HUES64 (cell line): ENCODE measurements around the gene ISCA1.

Experiments
- H3K27ac ChIP-seq: 2 replicates; pipeline ENCODE4 v1.7.0; 2013; ENCODE audit warnings: low read depth, low read length, inconsistent platforms
- H3K27me3 ChIP-seq: 2 replicates; pipeline ENCODE4 v1.6.1; 2013; ENCODE audit warnings: mild to moderate bottlenecking, low read length; ENCODE audit not compliant: insufficient read depth
- H3K36me3 ChIP-seq: 2 replicates; pipeline ENCODE4 v1.6.1; 2013; ENCODE audit warnings: mild to moderate bottlenecking, low read length; ENCODE audit not compliant: insufficient read depth
- H3K4me1 ChIP-seq: 2 replicates; pipeline ENCODE4 v1.6.1; 2013; ENCODE audit warnings: mild to moderate bottlenecking, low read length, moderate library complexity; ENCODE audit not compliant: insufficient read depth
- H3K4me3 ChIP-seq: 2 replicates; pipeline ENCODE4 v1.5.1; 2013; ENCODE audit warnings: mild to moderate bottlenecking, low read length, moderate library complexity
- H3K9ac ChIP-seq: 2 replicates; pipeline ENCODE4 v1.6.1; 2013; ENCODE audit warnings: mild to moderate bottlenecking, low read depth, low read length
- H3K9me3 ChIP-seq: 2 replicates; pipeline ENCODE4 v1.6.1; 2013; ENCODE audit warnings: low read depth, low read length; ENCODE audit not compliant: insufficient read depth
- WGBS: fragments of 150-250, 120-280 bp; methylation state at CpG from one replicate; pipeline ENCODE4 v1.1.7; 2013; ENCODE audit warnings: missing lambda C conversion rate; 5-methylcytosine and 5-hydroxymethylcytosine counted together

The ISCA1 gene

DNA sequence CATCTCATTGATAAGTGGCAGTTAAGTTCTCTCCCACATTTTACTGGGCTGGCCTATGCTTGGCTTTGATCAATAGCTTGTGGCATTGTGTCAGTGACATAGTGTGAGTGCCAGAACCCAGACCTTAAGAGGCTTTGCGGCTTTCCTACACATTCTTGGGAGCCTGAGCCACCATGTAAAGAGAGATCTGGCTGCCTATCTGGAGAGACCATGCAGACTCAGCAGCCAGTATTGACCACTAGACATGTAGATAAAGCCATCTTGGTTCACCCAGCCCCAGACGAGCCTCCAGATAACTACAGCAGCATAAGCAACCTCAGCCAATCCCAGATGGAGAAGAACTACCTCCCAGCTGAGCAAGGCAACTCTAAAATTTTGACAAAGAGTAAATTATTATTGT, 51.5 kb downstream of the ISCA1 start:
- H3K4me3 ChIP-seq: no peak overlapping the region
- 86% methylated on average over 2 of the region's 2 CpGs for WGBS
- H3K27ac ChIP-seq: no peak overlapping the region
- H3K36me3 ChIP-seq: no peaks in the 10 kb centered on the region
- no peaks in the 10 kb centered on the region for H3K9me3 ChIP-seq
- H3K9ac ChIP-seq: no peak overlapping the region
- no peaks in the 10 kb centered on the region for H3K4me1 ChIP-seq
- no peaks in the 10 kb centered on the region for H3K27me3 ChIP-seq

DNA sequence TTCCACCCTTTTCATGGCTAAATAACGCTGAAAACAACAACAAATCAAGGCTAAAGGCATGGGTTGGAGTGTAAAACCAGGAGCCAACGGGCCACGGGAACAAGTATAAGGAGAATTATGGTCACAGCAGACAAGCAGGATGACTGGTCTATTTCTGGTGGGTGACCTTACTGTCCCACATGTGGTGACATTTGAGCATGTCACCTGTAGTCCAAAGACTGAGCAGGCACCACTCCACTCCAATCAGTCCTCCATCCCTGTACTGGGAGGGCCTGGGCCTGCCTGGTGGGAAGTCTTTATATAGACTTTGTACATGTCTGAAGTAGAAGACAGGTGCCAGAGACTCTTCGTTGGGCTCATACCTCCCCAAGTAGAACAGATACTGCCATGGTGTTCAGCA, 59.7 kb downstream of the ISCA1 start:
- WGBS: 86% methylated on average over 4 of the region's 4 CpGs
- H3K27ac ChIP-seq: no peak overlapping the region
- no peaks in the 10 kb centered on the region for H3K9me3 ChIP-seq
- no peaks in the 10 kb centered on the region for H3K36me3 ChIP-seq
- no peaks in the 10 kb centered on the region for H3K27me3 ChIP-seq
- no peak overlapping the region for H3K9ac ChIP-seq
- no peaks in the 10 kb centered on the region for H3K4me1 ChIP-seq
- H3K4me3 ChIP-seq: no peak overlapping the region

DNA sequence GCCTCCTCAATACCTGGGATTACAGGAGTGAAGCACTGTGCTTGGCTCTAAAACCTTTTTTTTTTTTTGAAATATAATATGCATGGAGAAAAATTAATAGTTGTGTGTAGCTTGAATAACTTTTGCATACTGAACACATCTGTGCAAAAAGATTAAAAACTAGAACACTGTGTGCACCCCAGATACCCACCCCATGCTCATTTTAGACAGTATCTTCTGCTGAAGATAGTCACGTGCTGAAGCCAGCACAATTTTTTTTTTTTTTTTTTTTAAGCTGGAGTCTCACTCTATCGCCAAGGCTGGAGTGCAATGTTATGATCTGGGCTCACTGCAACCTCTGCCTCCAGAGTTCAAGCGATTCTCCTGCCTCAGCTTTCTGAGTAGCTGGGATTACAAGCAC, 62.7 kb downstream of the ISCA1 start:
- Histone ChIP-seq H3K27ac (no peak overlapping the region), H3K36me3 (no peaks in the 10 kb centered on the region), H3K9ac (no peak overlapping the region), H3K27me3 (no peaks in the 10 kb centered on the region), H3K4me1 (no peaks in the 10 kb centered on the region), H3K4me3 (no peak overlapping the region), H3K9me3 (no peaks in the 10 kb centered on the region)
- WGBS: 91% methylated on average over 3 of the region's 3 CpGs

- whole genome bisulfite sequencing: 92% methylated on average over 7 of the region's 7 CpGs
- no peak overlapping the region for H3K27ac ChIP-seq
- H3K27me3 ChIP-seq: no peaks in the 10 kb centered on the region
- H3K9ac ChIP-seq: no peak overlapping the region
- no peaks in the 10 kb centered on the region for H3K4me1 ChIP-seq
- H3K36me3 ChIP-seq: no peaks in the 10 kb centered on the region
- H3K4me3 ChIP-seq: no peak overlapping the region
- no peaks in the 10 kb centered on the region for H3K9me3 ChIP-seq
These were observed 65.1 kb downstream of the ISCA1 start for GRCh38 chr9:86217076-86217755.
